ENCODE measurements around the gene EIF1AD. TPM values are rescaled to one million over a fixed set of nuclear protein-coding genes. Genes with fewer than 3 reads are reported as not detected.
"Not testable (repeated sequence)": the region's sequence is repeated elsewhere in the genome, so short reads cannot be mapped to it uniquely, and the experiment has no call there.

The EIF1AD gene
- total RNA-seq, 2 experiments from 2014 or later: 41.2 to 42.7 TPM

- no peak for DNase-seq
- H3K9me3 Mint-ChIP-seq: no peaks in the 10 kb centered on the region
- intact Hi-C loops (cut with micrococcal nuclease): no loop called here
- ChIA-PET POLR2A (no interaction called here), CTCF (interaction anchor here (1.1 to 4.4 kb wide), 2 partner anchors 9 to 20 kb away, joined by 5 to 36 read pairs; partner anchors contain the start of gene SF3B2)
- no peak overlapping the region for H3K4me3 Mint-ChIP-seq
- H3K36me3 Mint-ChIP-seq: no peaks in the 10 kb centered on the region
- no peak overlapping the region for H3K27ac Mint-ChIP-seq
- peaks cover 2% of the 10 kb centered on the region for H3K27me3 Mint-ChIP-seq
- H3K4me1 Mint-ChIP-seq (ENCODE audit: low read depth): peaks cover 14% of the 10 kb centered on the region
Observed at GRCh38 chr11:66042227-66042995, 40.5 kb upstream of the EIF1AD start.

- ChIA-PET CTCF (no interaction called here), POLR2A (no interaction called here)
- H3K9me3 Mint-ChIP-seq: no peaks in the 10 kb centered on the region
- no peaks in the 10 kb centered on the region for H3K36me3 Mint-ChIP-seq
- H3K27ac Mint-ChIP-seq: no peak overlapping the region
- peaks cover 4% of the 10 kb centered on the region for H3K4me1 Mint-ChIP-seq (ENCODE audit: low read depth)
- intact Hi-C loops (cut with micrococcal nuclease): no loop called here
- no peak for DNase-seq
- H3K4me3 Mint-ChIP-seq: no peak overlapping the region
- peaks cover 2% of the 10 kb centered on the region for H3K27me3 Mint-ChIP-seq
Observed at GRCh38 chr11:66039765-66040164, 37.8 kb upstream of the EIF1AD start.

- ChIA-PET POLR2A (no interaction called here), CTCF (interaction anchor here (1.7 to 2.1 kb wide), 2 partner anchors 8 to 15 kb away, joined by 9 to 12 read pairs; no protein-coding TSS in a partner anchor)
- Mint-ChIP-seq H3K4me1 (ENCODE audit: low read depth) (no peaks in the 10 kb centered on the region), H3K36me3 (no peaks in the 10 kb centered on the region), H3K4me3 (no peak overlapping the region), H3K9me3 (no peaks in the 10 kb centered on the region), H3K27me3 (peaks cover 2% of the 10 kb centered on the region), H3K27ac (no peak overlapping the region)
- DNase-seq: no peak
- intact Hi-C loops (cut with micrococcal nuclease): no loop called here
Observed at GRCh38 chr11:66037327-66037726, 35.4 kb upstream of the EIF1AD start.

GRCh38 chr11:66036334-66036710, 34.4 kb upstream of the EIF1AD start:
- DNase-seq: no peak
- H3K27me3 Mint-ChIP-seq: peaks cover 2% of the 10 kb centered on the region
- H3K4me3 Mint-ChIP-seq: no peak overlapping the region
- no peak overlapping the region for H3K27ac Mint-ChIP-seq
- no peaks in the 10 kb centered on the region for H3K9me3 Mint-ChIP-seq
- intact Hi-C loops (cut with micrococcal nuclease): no loop called here
- no peaks in the 10 kb centered on the region for H3K4me1 Mint-ChIP-seq (ENCODE audit: low read depth)
- CTCF ChIA-PET: interaction anchor here (1.3 to 2.1 kb wide), 4 partner anchors 9 to 148 kb away, joined by 3 to 12 read pairs (median 6); partner anchors contain the start of gene FIBP
- POLR2A ChIA-PET: no interaction called here
- H3K36me3 Mint-ChIP-seq: no peaks in the 10 kb centered on the region

- Mint-ChIP-seq H3K36me3 (no peaks in the 10 kb centered on the region), H3K4me3 (no peak overlapping the region), H3K27me3 (peaks cover 2% of the 10 kb centered on the region), H3K9me3 (no peaks in the 10 kb centered on the region), H3K27ac (no peak overlapping the region), H3K4me1 (ENCODE audit: low read depth) (no peaks in the 10 kb centered on the region)
- intact Hi-C loops (cut with micrococcal nuclease): no loop called here
- CTCF ChIA-PET: interaction anchor here (1.3 to 2.1 kb wide), 4 partner anchors 9 to 147 kb away, joined by 3 to 12 read pairs (median 6); partner anchors contain the start of gene FIBP
- no peak for DNase-seq
- POLR2A ChIA-PET: no interaction called here
Observed at GRCh38 chr11:66035653-66036333, 33.8 kb upstream of the EIF1AD start.

- Mint-ChIP-seq H3K9me3 (no peaks in the 10 kb centered on the region), H3K36me3 (no peaks in the 10 kb centered on the region), H3K27me3 (no peaks in the 10 kb centered on the region), H3K4me1 (ENCODE audit: low read depth) (no peaks in the 10 kb centered on the region), H3K4me3 (no peak overlapping the region), H3K27ac (no peak overlapping the region)
- CTCF ChIA-PET: interaction anchor here (0.6 kb wide), 1 partner anchor 12 kb away, joined by 3 read pairs; no protein-coding TSS in a partner anchor
- DNase-seq: no peak
- POLR2A ChIA-PET: no interaction called here
- intact Hi-C loops (cut with micrococcal nuclease): no loop called here
Observed at GRCh38 chr11:66032957-66033735, 31.2 kb upstream of the EIF1AD start.

GRCh38 chr11:66026017-66026529, 24.1 kb upstream of the EIF1AD start, which contains the start of gene CATSPER1:
TSS of gene CATSPER1 (minus strand) at chr11:66026479. CDS start at chr11:66026379, 100 bp downstream.
- Mint-ChIP-seq H3K4me1 (ENCODE audit: low read depth) (peaks cover 11% of the 10 kb centered on the region), H3K36me3 (no peaks in the 10 kb centered on the region), H3K9me3 (no peaks in the 10 kb centered on the region), H3K27ac (no peak within 1 kb of the TSS), H3K4me3 (no peak within 1 kb of the TSS), H3K27me3 (peaks cover 6% of the 10 kb centered on the region)
- DNase-seq: no peak
- intact Hi-C loops (cut with micrococcal nuclease): no loop called here
- ChIA-PET POLR2A (interaction anchor here (0.6 kb wide), 1 partner anchor 114 kb away, joined by 3 read pairs; no protein-coding TSS in a partner anchor), CTCF (interaction anchor here (0.8 to 1.1 kb wide), 2 partner anchors 14 to 19 kb away, joined by 3 read pairs; no protein-coding TSS in a partner anchor)

GRCh38 chr11:66023186-66023440, 21.2 kb upstream of the EIF1AD start:
- ChIA-PET POLR2A (interaction anchor here (1.4 kb wide), 1 partner anchor 312 kb away, joined by 3 read pairs; no protein-coding TSS in a partner anchor), CTCF (interaction anchor here (0.8 to 2.6 kb wide), 20 partner anchors 11 to 574 kb away, joined by 3 to 36 read pairs (median 6); partner anchors contain the start of genes BANF1, CST6, KAT5 and SF3B2)
- DNase-seq; H3K4me3 Mint-ChIP-seq; H3K27ac Mint-ChIP-seq; H3K36me3 Mint-ChIP-seq; H3K9me3 Mint-ChIP-seq; H3K27me3 Mint-ChIP-seq; intact Hi-C loops (cut with micrococcal nuclease): not testable (repeated sequence)
- H3K4me1 Mint-ChIP-seq (ENCODE audit: low read depth): peaks cover 15% of the 10 kb centered on the region

- intact Hi-C loops (cut with micrococcal nuclease): loop anchor here (1.0 kb wide), 1 partner anchor 33 kb away; no protein-coding TSS in a partner anchor
- ChIA-PET CTCF (interaction anchor here (0.6 to 2.6 kb wide), 47 partner anchors 8 to 574 kb away, joined by 3 to 36 read pairs (median 3); partner anchors contain the start of genes AP5B1, BANF1, CCDC85B and CFL1), POLR2A (interaction anchor here (1.0 to 1.4 kb wide), 2 partner anchors 311 to 384 kb away, joined by 3 read pairs; no protein-coding TSS in a partner anchor)
Observed at GRCh38 chr11:66022401-66023185, 20.6 kb upstream of the EIF1AD start.

GRCh38 chr11:66020618-66021357, 18.8 kb upstream of the EIF1AD start:
- peaks cover 6% of the 10 kb centered on the region for H3K27me3 Mint-ChIP-seq

More at GRCh38 chr11:66022401-66023185, 20.6 kb upstream of the EIF1AD start:
- Mint-ChIP-seq H3K36me3 (no peaks in the 10 kb centered on the region), H3K27me3 (peaks cover 6% of the 10 kb centered on the region), H3K9me3 (no peaks in the 10 kb centered on the region), H3K4me1 (ENCODE audit: low read depth) (peaks cover 17% of the 10 kb centered on the region), H3K27ac (no peak overlapping the region), H3K4me3 (peak overlapping the region; percentile 6)
- peak; percentile 85 for DNase-seq

More at GRCh38 chr11:66020618-66021357, 18.8 kb upstream of the EIF1AD start:
- Mint-ChIP-seq H3K9me3 (no peaks in the 10 kb centered on the region), H3K36me3 (no peaks in the 10 kb centered on the region), H3K4me1 (ENCODE audit: low read depth) (peaks cover 22% of the 10 kb centered on the region), H3K27ac (no peak overlapping the region), H3K4me3 (no peak overlapping the region)
- ChIA-PET POLR2A (no interaction called here), CTCF (interaction anchor here (1.8 to 2.2 kb wide), 2 partner anchors 136 to 309 kb away, joined by 6 to 11 read pairs; partner anchors contain the start of gene KAT5)
- DNase-seq: peak; percentile 56
- intact Hi-C loops (cut with micrococcal nuclease): no loop called here
